ACC112 (cell line): Measurements from ENCODE around the gene ESPNL.
A peak's percentile ranks its signal among the peaks of the same experiment; 100 is the strongest.
"Not testable (repeated sequence)": the region's sequence is repeated elsewhere in the genome, so short reads cannot be mapped to it uniquely, and the experiment has no call there.

Experiments used
- H2AFZ ChIP-seq: fragments of 200-600 bp; sonication (generic); one replicate; pipeline ENCODE4 v1.6.0; 2017; ENCODE audit warnings: antibody characterized with exemption, low read length; ENCODE audit not compliant: unreplicated experiment
- H3K27ac ChIP-seq: fragments of 200-600 bp; sonication (generic); 2 replicates; pipeline ENCODE4 v1.5.1; 2014; ENCODE audit warnings: low read depth, mild to moderate bottlenecking, antibody characterized with exemption, low read length, moderate library complexity
- H3K27me3 ChIP-seq: fragments of 200-600 bp; sonication (generic); 2 replicates; pipeline ENCODE4 v1.6.1; 2014; ENCODE audit warnings: mild to moderate bottlenecking, antibody characterized with exemption, low read length, moderate library complexity, mixed read lengths; ENCODE audit not compliant: insufficient read depth
- H3K36me3 ChIP-seq: fragments of 200-600 bp; sonication (generic); 2 replicates; pipeline ENCODE4 v1.6.1; 2016; ENCODE audit warnings: mild to moderate bottlenecking, antibody characterized with exemption, low read length, moderate library complexity, mixed read lengths; ENCODE audit not compliant: insufficient read depth
- H3K4me1 ChIP-seq: fragments of 200-600 bp; sonication (generic); one replicate; pipeline ENCODE4 v1.6.1; 2016; ENCODE audit warnings: low read length, mixed read lengths; ENCODE audit not compliant: insufficient read depth, unreplicated experiment, control insufficient read depth
- H3K4me3 ChIP-seq: fragments of 200-600 bp; sonication (generic); 2 replicates; pipeline ENCODE4 v1.5.1; 2014; ENCODE audit warnings: mild to moderate bottlenecking, low read depth, low read length
- H3K79me2 ChIP-seq: fragments of 200-600 bp; sonication (generic); one replicate; pipeline ENCODE4 v1.6.0; 2016; ENCODE audit warnings: low read length; ENCODE audit not compliant: control insufficient read depth, unreplicated experiment, insufficient read depth

ESPNL gene

GRCh38 chr2:238169708-238170251 is 69.6 kb downstream of the ESPNL start:
- Histone ChIP-seq H3K36me3 (no peaks in the 10 kb centered on the region; the same call in 1 of the 2 replicates), H3K27ac (peak overlapping the region; percentile 99), H3K79me2 (no peaks in the 10 kb centered on the region), H3K27me3 (no peaks in the 10 kb centered on the region), H2AFZ (no peak overlapping the region), H3K4me3 (peak overlapping the region; percentile 68), H3K4me1 (peaks cover 45% of the 10 kb centered on the region)

GRCh38 chr2:238170386-238171071 is 70.4 kb downstream of the ESPNL start:
- H3K4me1 ChIP-seq, result peaks cover 45% of the 10 kb centered on the region
- H3K27me3 ChIP-seq, result no peaks in the 10 kb centered on the region
- peak overlapping the region; percentile 20; the same call in 1 of the 2 replicates for H3K4me3 ChIP-seq
- peak overlapping the region; percentile 99 for H3K27ac ChIP-seq
- no peaks in the 10 kb centered on the region for H3K79me2 ChIP-seq
- H3K36me3 ChIP-seq, result no peaks in the 10 kb centered on the region; the same call in none of the 2 replicates
- no peak overlapping the region for H2AFZ ChIP-seq

GRCh38 chr2:238171072-238171431 is 70.9 kb downstream of the ESPNL start:
- not testable (repeated sequence) for H3K27me3 ChIP-seq, H3K79me2 ChIP-seq, H3K36me3 ChIP-seq, H3K4me3 ChIP-seq, H2AFZ ChIP-seq
- Histone ChIP-seq H3K27ac (peak overlapping the region; percentile 99), H3K4me1 (peaks cover 45% of the 10 kb centered on the region)

- H3K27ac ChIP-seq, result peak overlapping the region; percentile 99
- no peaks in the 10 kb centered on the region for H3K79me2 ChIP-seq
- no peaks in the 10 kb centered on the region; the same call in none of the 2 replicates for H3K36me3 ChIP-seq
- no peak overlapping the region for H2AFZ ChIP-seq
- H3K4me3 ChIP-seq, result no peak overlapping the region
- no peaks in the 10 kb centered on the region for H3K27me3 ChIP-seq
- peaks cover 45% of the 10 kb centered on the region for H3K4me1 ChIP-seq
Measured at GRCh38 chr2:238171575-238172187, 71.5 kb downstream of the ESPNL start.

- no peak overlapping the region for H3K4me3 ChIP-seq
- no peak overlapping the region for H2AFZ ChIP-seq
- H3K4me1 ChIP-seq, result peaks cover 40% of the 10 kb centered on the region
- no peaks in the 10 kb centered on the region for H3K79me2 ChIP-seq
- H3K27me3 ChIP-seq, result no peaks in the 10 kb centered on the region
- H3K36me3 ChIP-seq, result no peaks in the 10 kb centered on the region; the same call in none of the 2 replicates
- no peak overlapping the region; the same call in 1 of the 2 replicates for H3K27ac ChIP-seq
Measured at GRCh38 chr2:238172439-238172838, 72.3 kb downstream of the ESPNL start.

GRCh38 chr2:238173692-238174091 is 73.6 kb downstream of the ESPNL start:
- Histone ChIP-seq H2AFZ (no peak overlapping the region), H3K4me1 (peaks cover 28% of the 10 kb centered on the region), H3K36me3 (no peaks in the 10 kb centered on the region; the same call in none of the 2 replicates), H3K27me3 (no peaks in the 10 kb centered on the region), H3K79me2 (no peaks in the 10 kb centered on the region), H3K27ac (no peak overlapping the region), H3K4me3 (no peak overlapping the region)

GRCh38 chr2:238174291-238174690 is 74.2 kb downstream of the ESPNL start:
- Histone ChIP-seq H3K4me3 (no peak overlapping the region), H3K79me2 (no peaks in the 10 kb centered on the region), H3K4me1 (peaks cover 22% of the 10 kb centered on the region), H3K27ac (no peak overlapping the region), H3K36me3 (peaks cover 6% of the 10 kb centered on the region), H3K27me3 (no peaks in the 10 kb centered on the region), H2AFZ (no peak overlapping the region)

GRCh38 chr2:238174701-238175100 is 74.6 kb downstream of the ESPNL start:
- Histone ChIP-seq H3K4me3 (no peak overlapping the region), H2AFZ (no peak overlapping the region), H3K36me3 (peaks cover 10% of the 10 kb centered on the region), H3K4me1 (peaks cover 19% of the 10 kb centered on the region), H3K27ac (no peak overlapping the region), H3K27me3 (no peaks in the 10 kb centered on the region), H3K79me2 (no peaks in the 10 kb centered on the region)

- Histone ChIP-seq H3K4me1 (peaks cover 3% of the 10 kb centered on the region), H3K36me3 (peaks cover 17% of the 10 kb centered on the region), H2AFZ (no peak overlapping the region), H3K27ac (no peak overlapping the region), H3K4me3 (no peak overlapping the region), H3K27me3 (no peaks in the 10 kb centered on the region), H3K79me2 (no peaks in the 10 kb centered on the region)
Measured at GRCh38 chr2:238176613-238177012, 76.5 kb downstream of the ESPNL start.

- no peaks in the 10 kb centered on the region for H3K4me1 ChIP-seq
- peaks cover 35% of the 10 kb centered on the region for H3K36me3 ChIP-seq
- no peak overlapping the region for H3K4me3 ChIP-seq
- H3K79me2 ChIP-seq, result no peaks in the 10 kb centered on the region
- no peak overlapping the region for H2AFZ ChIP-seq
- H3K27me3 ChIP-seq, result no peaks in the 10 kb centered on the region
- H3K27ac ChIP-seq, result no peak overlapping the region
Measured at GRCh38 chr2:238180554-238180953, 80.4 kb downstream of the ESPNL start.

- Histone ChIP-seq H3K36me3 (peaks cover 35% of the 10 kb centered on the region; the same call in 1 of the 2 replicates), H3K79me2 (no peaks in the 10 kb centered on the region), H3K27me3 (no peaks in the 10 kb centered on the region), H3K4me1 (no peaks in the 10 kb centered on the region), H3K27ac (no peak overlapping the region), H3K4me3 (no peak overlapping the region), H2AFZ (no peak overlapping the region)
Measured at GRCh38 chr2:238182362-238182761, 82.2 kb downstream of the ESPNL start.
